Raji (cell line): ENCODE results near the gene INTS3.

Source experiments
- POLR2A ChIP-seq: IDR thresholded peaks from 2 replicates; pipeline ENCODE4 v1.6.1; 2011; ENCODE audit warnings: low read depth, low read length, control low read depth; ENCODE audit not compliant: insufficient read depth

The INTS3 gene

GRCh38 chr1:153805886-153806719 is 78.3 kb downstream of the INTS3 start:
- no peak for TF ChIP-seq POLR2A

DNA sequence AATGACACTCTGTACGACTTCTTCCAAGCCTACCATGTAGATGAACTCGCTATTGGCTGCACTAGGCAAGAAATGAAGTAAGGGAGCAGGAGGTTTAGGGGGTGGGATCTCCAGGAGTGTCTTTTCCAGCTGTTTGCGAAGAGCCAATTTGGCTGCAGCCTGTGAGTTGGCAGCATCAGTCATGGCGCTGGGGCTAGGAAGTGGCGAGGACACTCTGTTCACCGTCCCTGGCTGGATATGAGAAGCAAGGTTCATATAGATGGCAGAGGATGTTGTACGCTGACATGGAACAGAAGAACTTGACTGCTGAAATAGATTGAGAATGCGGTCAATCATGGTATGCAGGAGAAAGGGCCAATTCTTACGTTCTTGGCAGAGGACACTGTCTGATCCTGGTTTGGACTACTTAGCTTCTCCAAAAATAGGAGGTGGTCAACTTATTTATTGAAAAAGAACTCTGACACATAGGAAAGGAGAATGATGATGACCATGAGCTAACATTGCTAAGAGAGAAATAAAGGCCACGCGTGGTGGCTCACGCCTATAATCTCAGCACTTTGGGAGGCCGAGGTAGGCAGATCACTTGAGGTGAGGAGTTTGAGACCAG is 88.5 kb downstream of the INTS3 start:
- no peak for TF ChIP-seq POLR2A

DNA sequence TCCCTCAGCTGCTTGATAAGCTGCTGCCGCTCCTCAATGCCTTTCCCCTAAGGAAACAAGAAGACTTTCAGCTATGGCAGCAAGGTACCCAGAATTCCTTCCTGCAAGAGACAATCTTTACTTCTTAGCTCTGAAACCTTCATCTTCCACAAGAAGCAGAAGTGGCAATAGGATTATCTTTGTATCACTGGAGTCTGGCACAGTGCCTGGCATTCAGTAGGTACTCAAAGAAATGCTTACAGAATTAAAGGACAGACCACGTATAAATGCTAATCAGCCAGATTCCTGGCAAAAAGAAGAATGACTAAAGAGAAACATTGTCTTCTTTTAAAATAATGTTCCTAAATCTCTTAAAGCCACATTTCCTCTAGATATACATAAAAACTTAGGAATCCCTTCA is 91.0 kb downstream of the INTS3 start:
- TF ChIP-seq POLR2A, result no peak
